HG02885 (cell line): ENCODE measurements around the gene PDE2A.

ENCODE experiments used
- ATAC-seq: cut with Tn5 transposase; IDR thresholded peaks from one replicate; pipeline ENCODE4 v1.9.1; 2021; ENCODE audit warnings: mild to moderate bottlenecking; ENCODE audit not compliant: unreplicated experiment, poor library complexity

PDE2A gene

GRCh38 chr11:72673943-72674828, at the start of gene PDE2A:
PDE2A (minus strand) TSS chr11:72674422; CDS start chr11:72674207, 215 bp downstream.
- no peak for ATAC-seq

GRCh38 chr11:72723508-72723907, 49.3 kb upstream of the PDE2A start:
- no peak for ATAC-seq

- ATAC-seq = peak; percentile 82
Observed at GRCh38 chr11:72722050-72722748, 48.0 kb upstream of the PDE2A start.

GRCh38 chr11:72721689-72722049, 47.4 kb upstream of the PDE2A start:
- ATAC-seq = no peak

GRCh38 chr11:72721276-72721675, 47.1 kb upstream of the PDE2A start:
- no peak for ATAC-seq

- no peak for ATAC-seq
Observed at GRCh38 chr11:72720784-72721183, 46.6 kb upstream of the PDE2A start.

GRCh38 chr11:72720047-72720446, 45.8 kb upstream of the PDE2A start:
- ATAC-seq = no peak

- no peak for ATAC-seq
Observed at GRCh38 chr11:72719551-72719950, 45.3 kb upstream of the PDE2A start.

GRCh38 chr11:72719144-72719543, 44.9 kb upstream of the PDE2A start:
- ATAC-seq = no peak

- ATAC-seq = no peak
Observed at GRCh38 chr11:72718101-72718501, 43.9 kb upstream of the PDE2A start.

- no peak for ATAC-seq
Observed at GRCh38 chr11:72716788-72717435, 42.7 kb upstream of the PDE2A start.

- no peak for ATAC-seq
Observed at GRCh38 chr11:72716290-72716689, 42.1 kb upstream of the PDE2A start.

- ATAC-seq = no peak
Observed at GRCh38 chr11:72712841-72713240, 38.6 kb upstream of the PDE2A start.

- no peak for ATAC-seq
Observed at GRCh38 chr11:72712168-72712751, 38.0 kb upstream of the PDE2A start.

GRCh38 chr11:72711141-72711540, 36.9 kb upstream of the PDE2A start:
- no peak for ATAC-seq

- no peak for ATAC-seq
Observed at GRCh38 chr11:72710278-72710677, 36.1 kb upstream of the PDE2A start.

- ATAC-seq = no peak
Observed at GRCh38 chr11:72709478-72710238, 35.4 kb upstream of the PDE2A start.

GRCh38 chr11:72707032-72707431, 32.8 kb upstream of the PDE2A start:
- no peak for ATAC-seq

- ATAC-seq = no peak
Observed at GRCh38 chr11:72706579-72706978, 32.4 kb upstream of the PDE2A start.
